ENCODE results near the gene CEACAM1. TPM values are rescaled to one million over a fixed set of nuclear protein-coding genes. Genes with fewer than 3 reads are reported as not detected.

CEACAM1 gene
- total and polyA plus RNA-seq, 2 of the 13 experiments (the other 11 are each of a cell fraction or from before 2014, with no cell fraction given) = 13.5 to 332 TPM

DNA sequence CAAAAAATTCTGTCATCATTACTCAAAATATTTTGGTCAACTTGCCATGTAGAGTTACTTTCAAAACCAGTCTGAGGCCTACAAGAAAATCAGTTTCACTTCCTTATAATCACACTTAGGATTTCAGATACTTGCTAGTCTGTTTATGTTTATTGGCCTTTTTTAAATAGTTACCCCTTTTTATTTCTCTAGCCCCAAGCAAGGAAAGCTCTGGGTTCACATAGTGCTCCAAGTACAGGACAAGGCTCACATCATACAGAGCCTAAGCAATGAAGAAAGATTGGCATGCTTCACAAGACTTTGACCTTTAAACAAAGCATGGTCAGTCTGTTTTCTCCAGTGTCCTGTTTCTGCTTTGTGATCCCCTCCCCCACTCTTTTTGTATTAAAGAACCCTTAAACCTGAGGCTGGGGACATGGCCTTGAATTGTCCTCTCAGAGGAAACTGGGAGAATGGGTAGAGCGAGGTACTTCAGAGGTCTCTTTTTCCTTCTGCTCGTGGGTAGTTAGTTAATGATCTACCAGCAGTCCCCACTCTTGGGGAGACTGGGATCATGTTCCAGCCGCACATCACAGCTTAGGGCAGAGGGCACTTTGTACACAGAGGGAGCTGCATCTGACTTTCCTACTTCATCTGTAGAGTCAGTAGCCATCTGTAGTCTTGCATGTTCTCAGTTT, 30.7 kb downstream of the CEACAM1 start (continued):
- TF ChIP-seq KAT7 (CRISPR knock-in tag; IDR thresholded peaks at IDR 0.05; ENCODE audit: borderline replicate concordance) (no peak), ZNF230 (CRISPR knock-in tag; IDR thresholded peaks at IDR 0.05) (no peak), ZNF234 (CRISPR knock-in tag; conservative IDR thresholded peaks at IDR 0.05) (no peak), ZNF20 (CRISPR knock-in tag; IDR thresholded peaks at IDR 0.05) (no peak), ZMYM4 (CRISPR knock-in tag; IDR thresholded peaks at IDR 0.05) (peak; percentile 72), ZNF3 (CRISPR knock-in tag; IDR thresholded peaks at IDR 0.05) (peak; percentile 61; the same call in 1 of the 2 replicates), ZNF136 (CRISPR knock-in tag; IDR thresholded peaks at IDR 0.05; ENCODE audit: low read depth) (no peak), WIZ (CRISPR knock-in tag; IDR thresholded peaks at IDR 0.05) (no peak), NONO (IDR thresholded peaks at IDR 0.05) (no peak), NONO (CRISPR knock-in tag; conservative IDR thresholded peaks at IDR 0.05) (no peak; the same call in 1 of the 2 replicates), PHB2 (IDR thresholded peaks at IDR 0.05; ENCODE audit: partially characterized antibody) (no peak), ZNF383 (CRISPR knock-in tag; IDR thresholded peaks at IDR 0.05; ENCODE audit: borderline replicate concordance) (no peak), TSC22D2 (CRISPR knock-in tag; IDR thresholded peaks at IDR 0.05; ENCODE audit: borderline replicate concordance) (no peak), ATF7 (IDR thresholded peaks at IDR 0.05) (no peak), ATF7 (CRISPR knock-in tag; IDR thresholded peaks at IDR 0.05) (no peak), NFIB (CRISPR knock-in tag; IDR thresholded peaks at IDR 0.05; ENCODE audit: borderline replicate concordance) (no peak), RAD51 (IDR thresholded peaks at IDR 0.05; ENCODE audit: borderline replicate concordance) (no peak), CREB1 (IDR thresholded peaks at IDR 0.05) (no peak), CREB1 (CRISPR knock-in tag; IDR thresholded peaks at IDR 0.05) (peak; percentile 71)
- TF ChIP-seq, protein P1, sequence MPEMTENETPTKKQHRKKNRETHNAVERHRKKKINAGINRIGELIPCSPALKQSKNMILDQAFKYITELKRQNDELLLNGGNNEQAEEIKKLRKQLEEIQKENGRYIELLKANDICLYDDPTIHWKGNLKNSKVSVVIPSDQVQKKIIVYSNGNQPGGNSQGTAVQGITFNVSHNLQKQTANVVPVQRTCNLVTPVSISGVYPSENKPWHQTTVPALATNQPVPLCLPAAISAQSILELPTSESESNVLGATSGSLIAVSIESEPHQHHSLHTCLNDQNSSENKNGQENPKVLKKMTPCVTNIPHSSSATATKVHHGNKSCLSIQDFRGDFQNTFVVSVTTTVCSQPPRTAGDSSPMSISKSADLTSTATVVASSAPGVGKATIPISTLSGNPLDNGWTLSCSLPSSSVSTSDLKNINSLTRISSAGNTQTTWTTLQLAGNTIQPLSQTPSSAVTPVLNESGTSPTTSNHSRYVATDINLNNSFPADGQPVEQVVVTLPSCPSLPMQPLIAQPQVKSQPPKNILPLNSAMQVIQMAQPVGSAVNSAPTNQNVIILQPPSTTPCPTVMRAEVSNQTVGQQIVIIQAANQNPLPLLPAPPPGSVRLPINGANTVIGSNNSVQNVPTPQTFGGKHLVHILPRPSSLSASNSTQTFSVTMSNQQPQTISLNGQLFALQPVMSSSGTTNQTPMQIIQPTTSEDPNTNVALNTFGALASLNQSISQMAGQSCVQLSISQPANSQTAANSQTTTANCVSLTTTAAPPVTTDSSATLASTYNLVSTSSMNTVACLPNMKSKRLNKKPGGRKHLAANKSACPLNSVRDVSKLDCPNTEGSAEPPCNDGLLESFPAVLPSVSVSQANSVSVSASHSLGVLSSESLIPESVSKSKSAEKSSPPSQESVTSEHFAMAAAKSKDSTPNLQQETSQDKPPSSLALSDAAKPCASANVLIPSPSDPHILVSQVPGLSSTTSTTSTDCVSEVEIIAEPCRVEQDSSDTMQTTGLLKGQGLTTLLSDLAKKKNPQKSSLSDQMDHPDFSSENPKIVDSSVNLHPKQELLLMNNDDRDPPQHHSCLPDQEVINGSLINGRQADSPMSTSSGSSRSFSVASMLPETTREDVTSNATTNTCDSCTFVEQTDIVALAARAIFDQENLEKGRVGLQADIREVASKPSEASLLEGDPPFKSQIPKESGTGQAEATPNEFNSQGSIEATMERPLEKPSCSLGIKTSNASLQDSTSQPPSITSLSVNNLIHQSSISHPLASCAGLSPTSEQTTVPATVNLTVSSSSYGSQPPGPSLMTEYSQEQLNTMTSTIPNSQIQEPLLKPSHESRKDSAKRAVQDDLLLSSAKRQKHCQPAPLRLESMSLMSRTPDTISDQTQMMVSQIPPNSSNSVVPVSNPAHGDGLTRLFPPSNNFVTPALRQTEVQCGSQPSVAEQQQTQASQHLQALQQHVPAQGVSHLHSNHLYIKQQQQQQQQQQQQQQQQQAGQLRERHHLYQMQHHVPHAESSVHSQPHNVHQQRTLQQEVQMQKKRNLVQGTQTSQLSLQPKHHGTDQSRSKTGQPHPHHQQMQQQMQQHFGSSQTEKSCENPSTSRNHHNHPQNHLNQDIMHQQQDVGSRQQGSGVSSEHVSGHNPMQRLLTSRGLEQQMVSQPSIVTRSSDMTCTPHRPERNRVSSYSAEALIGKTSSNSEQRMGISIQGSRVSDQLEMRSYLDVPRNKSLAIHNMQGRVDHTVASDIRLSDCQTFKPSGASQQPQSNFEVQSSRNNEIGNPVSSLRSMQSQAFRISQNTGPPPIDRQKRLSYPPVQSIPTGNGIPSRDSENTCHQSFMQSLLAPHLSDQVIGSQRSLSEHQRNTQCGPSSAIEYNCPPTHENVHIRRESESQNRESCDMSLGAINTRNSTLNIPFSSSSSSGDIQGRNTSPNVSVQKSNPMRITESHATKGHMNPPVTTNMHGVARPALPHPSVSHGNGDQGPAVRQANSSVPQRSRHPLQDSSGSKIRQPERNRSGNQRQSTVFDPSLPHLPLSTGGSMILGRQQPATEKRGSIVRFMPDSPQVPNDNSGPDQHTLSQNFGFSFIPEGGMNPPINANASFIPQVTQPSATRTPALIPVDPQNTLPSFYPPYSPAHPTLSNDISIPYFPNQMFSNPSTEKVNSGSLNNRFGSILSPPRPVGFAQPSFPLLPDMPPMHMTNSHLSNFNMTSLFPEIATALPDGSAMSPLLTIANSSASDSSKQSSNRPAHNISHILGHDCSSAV (CRISPR knock-in tag; IDR thresholded peaks at IDR 0.05; ENCODE audit: borderline replicate concordance) = no peak
- TF ChIP-seq, protein P2, sequence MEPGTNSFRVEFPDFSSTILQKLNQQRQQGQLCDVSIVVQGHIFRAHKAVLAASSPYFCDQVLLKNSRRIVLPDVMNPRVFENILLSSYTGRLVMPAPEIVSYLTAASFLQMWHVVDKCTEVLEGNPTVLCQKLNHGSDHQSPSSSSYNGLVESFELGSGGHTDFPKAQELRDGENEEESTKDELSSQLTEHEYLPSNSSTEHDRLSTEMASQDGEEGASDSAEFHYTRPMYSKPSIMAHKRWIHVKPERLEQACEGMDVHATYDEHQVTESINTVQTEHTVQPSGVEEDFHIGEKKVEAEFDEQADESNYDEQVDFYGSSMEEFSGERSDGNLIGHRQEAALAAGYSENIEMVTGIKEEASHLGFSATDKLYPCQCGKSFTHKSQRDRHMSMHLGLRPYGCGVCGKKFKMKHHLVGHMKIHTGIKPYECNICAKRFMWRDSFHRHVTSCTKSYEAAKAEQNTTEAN (CRISPR knock-in tag; conservative IDR thresholded peaks at IDR 0.05) = no peak
- TF ChIP-seq, protein P3, sequence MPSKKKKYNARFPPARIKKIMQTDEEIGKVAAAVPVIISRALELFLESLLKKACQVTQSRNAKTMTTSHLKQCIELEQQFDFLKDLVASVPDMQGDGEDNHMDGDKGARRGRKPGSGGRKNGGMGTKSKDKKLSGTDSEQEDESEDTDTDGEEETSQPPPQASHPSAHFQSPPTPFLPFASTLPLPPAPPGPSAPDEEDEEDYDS (CRISPR knock-in tag; IDR thresholded peaks at IDR 0.05) = peak; percentile 88

All from HepG2 (cell line).